ENCODE data around the gene MEIOC. TPM values are rescaled to one million over a fixed set of nuclear protein-coding genes. Genes with fewer than 3 reads are reported as not detected.

MEIOC gene
- total and polyA plus RNA-seq, 9 of the 15 experiments (the other 6 are each of a cell fraction or from before 2014, with no cell fraction given), result 0.04 to 0.23 (median 0.06) TPM; not detected in 5

DNA sequence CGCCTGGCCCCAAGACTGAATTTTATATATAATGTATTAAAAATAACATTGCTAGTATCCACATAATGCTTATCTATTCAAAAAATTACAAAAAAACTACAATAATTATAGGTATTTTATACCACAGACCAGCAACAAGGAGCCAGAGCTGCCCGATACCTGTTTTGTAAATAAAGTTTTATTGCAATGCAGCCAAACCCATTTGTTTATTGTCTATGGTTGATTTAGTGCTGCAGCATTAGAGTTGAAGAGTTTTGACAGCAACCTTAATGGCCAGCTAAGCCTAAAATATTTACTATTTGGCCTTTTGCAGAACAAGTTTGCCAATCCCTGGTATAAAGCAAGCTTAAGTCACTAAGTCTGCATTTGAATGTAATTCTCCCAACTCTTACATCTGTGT lies 5.6 kb downstream of the MEIOC start:
- no peaks in the 10 kb centered on the region for H3K79me2 ChIP-seq (ENCODE audit: control insufficient read depth, insufficient read depth, low read length)
- ChIA-PET POLR2A (no interaction called here), CTCF (ENCODE audit: low intra/inter-chr PET ratio) (no interaction called here)
- no peaks in the 10 kb centered on the region for H4K20me1 ChIP-seq (replicated peaks; ENCODE audit: control insufficient read depth, insufficient read depth, low read length)
- H3K4me3 ChIP-seq, result no peak overlapping the region
- BruUV-seq (replicated peaks), result no TSS peak
- FAIRE-seq (no peak), DNase-seq (ENCODE audit: extremely low read depth in 1 of 4, low spot score in 3 of 4) (no peak), ATAC-seq (no peak)
- H3K9ac ChIP-seq (ENCODE audit: insufficient read depth in 1 of 2, low read depth in 2 of 2, low read length in 2 of 2), result no peak overlapping the region
- H3K9me3 ChIP-seq (replicated peaks; ENCODE audit: control insufficient read depth, insufficient read depth, low read depth, low read length), result no peaks in the 10 kb centered on the region
- no peaks in the 10 kb centered on the region; a peak in 1 of 5 replicates for H3K4me1 ChIP-seq (replicated peaks in 1 of 2; ENCODE audit: control insufficient read depth in 2 of 2, insufficient read depth in 2 of 2, low read length in 2 of 2)
- in situ Hi-C loops (cut with MboI) (no loop called here), intact Hi-C loops (cut with micrococcal nuclease) (no loop called here)
- no peak overlapping the region for H2AFZ ChIP-seq (ENCODE audit: low read depth, low read length)
- peaks cover 0 to 2% of the 10 kb centered on the region in 2 experiments; a peak in 1 of 5 replicates for H3K27me3 ChIP-seq (ENCODE audit: control insufficient read depth in 2 of 2, insufficient read depth in 2 of 2, low read length in 2 of 2)
- H3K27ac ChIP-seq (ENCODE audit: extremely low read depth, low read depth, low read length), result no peak overlapping the region
- no peaks in the 10 kb centered on the region for H3K9me1 ChIP-seq (ENCODE audit: control insufficient read depth, insufficient read depth, low read length)
- H3K4me2 ChIP-seq (ENCODE audit: insufficient read depth, low read length), result no peak overlapping the region
- WGBS (ENCODE audit: insufficient coverage, low coverage, missing lambda C conversion rate), result 66% methylated on average over 2 of the region's 2 CpGs
- TF ChIP-seq, protein P1, sequence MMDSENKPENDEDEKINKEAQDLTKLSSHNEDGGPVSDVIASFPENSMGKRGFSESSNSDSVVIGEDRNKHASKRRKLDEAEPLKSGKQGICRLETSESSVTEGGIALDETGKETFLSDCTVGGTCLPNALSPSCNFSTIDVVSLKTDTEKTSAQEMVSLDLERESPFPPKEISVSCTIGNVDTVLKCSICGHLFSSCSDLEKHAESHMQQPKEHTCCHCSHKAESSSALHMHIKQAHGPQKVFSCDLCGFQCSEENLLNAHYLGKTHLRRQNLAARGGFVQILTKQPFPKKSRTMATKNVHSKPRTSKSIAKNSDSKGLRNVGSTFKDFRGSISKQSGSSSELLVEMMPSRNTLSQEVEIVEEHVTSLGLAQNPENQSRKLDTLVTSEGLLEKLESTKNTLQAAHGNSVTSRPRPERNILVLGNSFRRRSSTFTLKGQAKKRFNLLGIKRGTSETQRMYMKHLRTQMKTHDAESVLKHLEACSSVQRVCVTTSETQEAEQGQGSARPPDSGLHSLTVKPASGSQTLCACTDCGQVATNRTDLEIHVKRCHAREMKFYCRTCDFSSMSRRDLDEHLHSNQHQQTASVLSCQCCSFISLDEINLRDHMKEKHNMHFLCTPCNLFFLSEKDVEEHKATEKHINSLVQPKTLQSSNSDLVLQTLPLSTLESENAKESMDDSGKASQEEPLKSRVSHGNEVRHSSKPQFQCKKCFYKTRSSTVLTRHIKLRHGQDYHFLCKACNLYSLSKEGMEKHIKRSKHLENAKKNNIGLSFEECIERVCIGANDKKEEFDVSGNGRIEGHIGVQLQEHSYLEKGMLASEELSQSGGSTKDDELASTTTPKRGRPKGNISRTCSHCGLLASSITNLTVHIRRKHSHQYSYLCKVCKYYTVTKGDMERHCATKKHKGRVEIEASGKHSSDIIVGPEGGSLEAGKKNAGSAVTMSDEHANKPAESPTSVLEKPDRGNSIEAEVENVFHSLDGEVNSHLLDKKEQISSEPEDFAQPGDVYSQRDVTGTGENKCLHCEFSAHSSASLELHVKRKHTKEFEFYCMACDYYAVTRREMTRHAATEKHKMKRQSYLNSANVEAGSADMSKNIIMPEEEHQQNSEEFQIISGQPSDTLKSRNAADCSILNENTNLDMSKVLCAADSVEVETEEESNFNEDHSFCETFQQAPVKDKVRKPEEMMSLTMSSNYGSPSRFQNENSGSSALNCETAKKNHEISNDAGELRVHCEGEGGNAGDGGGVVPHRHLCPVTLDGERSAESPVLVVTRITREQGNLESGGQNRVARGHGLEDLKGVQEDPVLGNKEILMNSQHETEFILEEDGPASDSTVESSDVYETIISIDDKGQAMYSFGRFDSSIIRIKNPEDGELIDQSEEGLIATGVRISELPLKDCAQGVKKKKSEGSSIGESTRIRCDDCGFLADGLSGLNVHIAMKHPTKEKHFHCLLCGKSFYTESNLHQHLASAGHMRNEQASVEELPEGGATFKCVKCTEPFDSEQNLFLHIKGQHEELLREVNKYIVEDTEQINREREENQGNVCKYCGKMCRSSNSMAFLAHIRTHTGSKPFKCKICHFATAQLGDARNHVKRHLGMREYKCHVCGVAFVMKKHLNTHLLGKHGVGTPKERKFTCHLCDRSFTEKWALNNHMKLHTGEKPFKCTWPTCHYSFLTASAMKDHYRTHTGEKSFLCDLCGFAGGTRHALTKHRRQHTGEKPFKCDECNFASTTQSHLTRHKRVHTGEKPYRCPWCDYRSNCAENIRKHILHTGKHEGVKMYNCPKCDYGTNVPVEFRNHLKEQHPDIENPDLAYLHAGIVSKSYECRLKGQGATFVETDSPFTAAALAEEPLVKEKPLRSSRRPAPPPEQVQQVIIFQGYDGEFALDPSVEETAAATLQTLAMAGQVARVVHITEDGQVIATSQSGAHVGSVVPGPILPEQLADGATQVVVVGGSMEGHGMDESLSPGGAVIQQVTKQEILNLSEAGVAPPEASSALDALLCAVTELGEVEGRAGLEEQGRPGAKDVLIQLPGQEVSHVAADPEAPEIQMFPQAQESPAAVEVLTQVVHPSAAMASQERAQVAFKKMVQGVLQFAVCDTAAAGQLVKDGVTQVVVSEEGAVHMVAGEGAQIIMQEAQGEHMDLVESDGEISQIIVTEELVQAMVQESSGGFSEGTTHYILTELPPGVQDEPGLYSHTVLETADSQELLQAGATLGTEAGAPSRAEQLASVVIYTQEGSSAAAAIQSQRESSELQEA (IDR thresholded peaks at IDR 0.05; ENCODE audit: low read depth), result no peak
- TF ChIP-seq, protein P2, sequence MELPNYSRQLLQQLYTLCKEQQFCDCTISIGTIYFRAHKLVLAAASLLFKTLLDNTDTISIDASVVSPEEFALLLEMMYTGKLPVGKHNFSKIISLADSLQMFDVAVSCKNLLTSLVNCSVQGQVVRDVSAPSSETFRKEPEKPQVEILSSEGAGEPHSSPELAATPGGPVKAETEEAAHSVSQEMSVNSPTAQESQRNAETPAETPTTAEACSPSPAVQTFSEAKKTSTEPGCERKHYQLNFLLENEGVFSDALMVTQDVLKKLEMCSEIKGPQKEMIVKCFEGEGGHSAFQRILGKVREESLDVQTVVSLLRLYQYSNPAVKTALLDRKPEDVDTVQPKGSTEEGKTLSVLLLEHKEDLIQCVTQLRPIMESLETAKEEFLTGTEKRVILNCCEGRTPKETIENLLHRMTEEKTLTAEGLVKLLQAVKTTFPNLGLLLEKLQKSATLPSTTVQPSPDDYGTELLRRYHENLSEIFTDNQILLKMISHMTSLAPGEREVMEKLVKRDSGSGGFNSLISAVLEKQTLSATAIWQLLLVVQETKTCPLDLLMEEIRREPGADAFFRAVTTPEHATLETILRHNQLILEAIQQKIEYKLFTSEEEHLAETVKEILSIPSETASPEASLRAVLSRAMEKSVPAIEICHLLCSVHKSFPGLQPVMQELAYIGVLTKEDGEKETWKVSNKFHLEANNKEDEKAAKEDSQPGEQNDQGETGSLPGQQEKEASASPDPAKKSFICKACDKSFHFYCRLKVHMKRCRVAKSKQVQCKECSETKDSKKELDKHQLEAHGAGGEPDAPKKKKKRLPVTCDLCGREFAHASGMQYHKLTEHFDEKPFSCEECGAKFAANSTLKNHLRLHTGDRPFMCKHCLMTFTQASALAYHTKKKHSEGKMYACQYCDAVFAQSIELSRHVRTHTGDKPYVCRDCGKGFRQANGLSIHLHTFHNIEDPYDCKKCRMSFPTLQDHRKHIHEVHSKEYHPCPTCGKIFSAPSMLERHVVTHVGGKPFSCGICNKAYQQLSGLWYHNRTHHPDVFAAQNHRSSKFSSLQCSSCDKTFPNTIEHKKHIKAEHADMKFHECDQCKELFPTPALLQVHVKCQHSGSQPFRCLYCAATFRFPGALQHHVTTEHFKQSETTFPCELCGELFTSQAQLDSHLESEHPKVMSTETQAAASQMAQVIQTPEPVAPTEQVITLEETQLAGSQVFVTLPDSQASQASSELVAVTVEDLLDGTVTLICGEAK (IDR thresholded peaks at IDR 0.05), result peak; percentile 88
- TF ChIP-seq, protein P2 (CRISPR knock-in tag; IDR thresholded peaks at IDR 0.05), result peak; percentile 60; the same call in 1 of the 2 replicates
- H3K36me3 ChIP-seq (ENCODE audit: control insufficient read depth, insufficient read depth, low read length), result no peaks in the 10 kb centered on the region

Data from K562 (cell line).